HepG2 (cell line): ENCODE measurements around the gene GDAP2. TPM values are rescaled to one million over a fixed set of nuclear protein-coding genes. Genes with fewer than 3 reads are reported as not detected.
A peak's percentile ranks its signal among the peaks of the same experiment; 100 is the strongest.

Experiments used
- ATF1 ChIP-seq: IDR thresholded peaks from 2 replicates; pipeline ENCODE4 v1.6.1; 2016; ENCODE audit warnings: mild to moderate bottlenecking, control low read depth
- DNMT3B ChIP-seq: conservative IDR thresholded peaks from 2 replicates; pipeline ENCODE4 v1.6.1; 2016; ENCODE audit warnings: missing biosample characterization, control low read depth
- EED ChIP-seq: sonication (generic); formaldehyde crosslinking; IDR thresholded peaks from 2 replicates; pipeline ENCODE4 v1.5.0; 2020; ENCODE audit warnings: mild to moderate bottlenecking, missing genetic modification reagents
- GTF2F1 ChIP-seq: fragments of 150-350 bp; IDR thresholded peaks from 2 replicates; pipeline ENCODE4 v1.6.1; 2014; ENCODE audit warnings: low read length
- LCORL ChIP-seq, 2 experiments: fragments of 450-650 bp in 1 of 2; sonication (generic) in 1 of 2; formaldehyde crosslinking in 1 of 2; IDR thresholded peaks; 2 replicates each; pipeline versions ENCODE4 v1.5.0 to v1.6.1; 2017 to 2020; ENCODE audit warnings: antibody characterized with exemption in 1 of 2, missing genetic modification reagents in 1 of 2
- NAIF1 ChIP-seq: sonication (generic); formaldehyde crosslinking; IDR thresholded peaks from 2 replicates; pipeline ENCODE4 v1.5.0; 2020; ENCODE audit warnings: mild to moderate bottlenecking, missing genetic modification reagents, borderline replicate concordance
- NFIB ChIP-seq: sonication (generic); formaldehyde crosslinking; IDR thresholded peaks from 2 replicates; pipeline ENCODE4 v1.9.0; 2021; ENCODE audit warnings: missing genetic modification reagents, mild to moderate bottlenecking, borderline replicate concordance
- NR2F2 ChIP-seq: IDR thresholded peaks from 2 replicates; pipeline ENCODE4 v1.6.1; 2012; ENCODE audit warnings: low read depth, inconsistent platforms, borderline replicate concordance
- POLR2AphosphoS5 ChIP-seq: IDR thresholded peaks from 2 replicates; pipeline ENCODE4 v1.6.1; 2012; ENCODE audit warnings: low read depth, low read length
- PTBP1 ChIP-seq: fragments of 200-400 bp; formaldehyde crosslinking; IDR thresholded peaks from 2 replicates; pipeline ENCODE4 v1.6.1; 2018; ENCODE audit warnings: low read length, low read depth; ENCODE audit not compliant: poor library complexity, severe bottlenecking
- RBM39 ChIP-seq: fragments of 200-400 bp; formaldehyde crosslinking; IDR thresholded peaks from one replicate; pipeline ENCODE4 v1.6.1; 2018; ENCODE audit warnings: antibody characterized with exemption, mild to moderate bottlenecking, low read depth, low read length; ENCODE audit not compliant: poor library complexity, severe bottlenecking
- RNF2 ChIP-seq: fragments of 450-650 bp; conservative IDR thresholded peaks from 2 replicates; pipeline ENCODE4 v1.6.1; 2016; ENCODE audit warnings: low read depth
- SKIL ChIP-seq: sonication (generic); formaldehyde crosslinking; IDR thresholded peaks from 2 replicates; pipeline ENCODE4 v1.8.0; 2022; ENCODE audit warnings: missing genetic modification reagents, mild to moderate bottlenecking, moderate library complexity, borderline replicate concordance
- SRSF4 ChIP-seq: fragments of 200-400 bp; formaldehyde crosslinking; IDR thresholded peaks from one replicate; pipeline ENCODE4 v1.6.1; 2018; ENCODE audit warnings: mild to moderate bottlenecking, low read depth, low read length, moderate library complexity; ENCODE audit not compliant: poor library complexity, severe bottlenecking
- TAF1 ChIP-seq: sonication (generic); formaldehyde crosslinking; IDR thresholded peaks from 2 replicates; pipeline ENCODE4 v1.4.0; 2020; ENCODE audit warnings: missing genetic modification reagents
- ZNF253 ChIP-seq: sonication (generic); formaldehyde crosslinking; IDR thresholded peaks from 2 replicates; pipeline ENCODE4 v1.8.0; 2022; ENCODE audit warnings: mild to moderate bottlenecking, missing genetic modification reagents, borderline replicate concordance
- ZNF282 ChIP-seq: fragments of 450-650 bp; IDR thresholded peaks from 2 replicates; pipeline ENCODE4 v1.6.1; 2018; ENCODE audit not compliant: partially characterized antibody
- ZNF296 ChIP-seq: sonication (generic); formaldehyde crosslinking; conservative IDR thresholded peaks from 2 replicates; pipeline ENCODE4 v1.5.0; 2020; ENCODE audit warnings: mild to moderate bottlenecking, missing genetic modification reagents
- ZNF367 ChIP-seq: sonication (generic); formaldehyde crosslinking; IDR thresholded peaks from 2 replicates; pipeline ENCODE4 v1.4.0; 2020; ENCODE audit warnings: missing genetic modification reagents, borderline replicate concordance
- ZNF543 ChIP-seq: sonication (generic); formaldehyde crosslinking; IDR thresholded peaks from 2 replicates; pipeline ENCODE4 v1.4.0; 2020; ENCODE audit warnings: mild to moderate bottlenecking, missing genetic modification reagents
- ZSCAN9 ChIP-seq: IDR thresholded peaks from 2 replicates; pipeline ENCODE4 v1.6.1; 2016; ENCODE audit warnings: borderline replicate concordance
- polyA plus RNA-seq, 8 experiments: library from polyadenylated mRNA; depleted of rRNA in 3 of 8; stranded (reverse) in 7 of 8; unstranded in 1 of 8; fragments of >200 nt; fragmentation: Illumina TruSeq in 4 of 8; extraction: Trizol in 4 of 8; gene quantifications; 2 replicates each; pipeline versions ENCODE4 v1.2.1 to v1.2.3, GENCODE V29; 2011 to 2016; ENCODE audit warnings: low read depth in 4 of 8, missing spikeins in 1 of 8, mixed read lengths in 1 of 8; ENCODE audit not compliant: insufficient read depth in 1 of 8
- total RNA-seq, 5 experiments: library from RNA; depleted of rRNA; stranded (reverse); fragments of >200 nt; fragmentation: Illumina TruSeq; extraction: Trizol; gene quantifications; 2 replicates each; pipeline ENCODE4 v1.2.3, GENCODE V29; 2016; ENCODE audit warnings: low read depth in 1 of 5
- TF ChIP-seq, protein P1 (sequence below): sonication (generic); formaldehyde crosslinking; IDR thresholded peaks from 2 replicates; pipeline ENCODE4 v1.5.0; 2020; ENCODE audit warnings: mild to moderate bottlenecking, missing genetic modification reagents, borderline replicate concordance
- TF ChIP-seq, protein P2 (sequence below): sonication (generic); formaldehyde crosslinking; IDR thresholded peaks from 2 replicates; pipeline ENCODE4 v1.4.0; 2020; ENCODE audit warnings: missing genetic modification reagents

GDAP2 gene
- total and polyA plus RNA-seq, 2 of the 13 experiments (the other 11 are each of a cell fraction or from before 2014, with no cell fraction given), result 11.4 to 23.2 TPM

DNA sequence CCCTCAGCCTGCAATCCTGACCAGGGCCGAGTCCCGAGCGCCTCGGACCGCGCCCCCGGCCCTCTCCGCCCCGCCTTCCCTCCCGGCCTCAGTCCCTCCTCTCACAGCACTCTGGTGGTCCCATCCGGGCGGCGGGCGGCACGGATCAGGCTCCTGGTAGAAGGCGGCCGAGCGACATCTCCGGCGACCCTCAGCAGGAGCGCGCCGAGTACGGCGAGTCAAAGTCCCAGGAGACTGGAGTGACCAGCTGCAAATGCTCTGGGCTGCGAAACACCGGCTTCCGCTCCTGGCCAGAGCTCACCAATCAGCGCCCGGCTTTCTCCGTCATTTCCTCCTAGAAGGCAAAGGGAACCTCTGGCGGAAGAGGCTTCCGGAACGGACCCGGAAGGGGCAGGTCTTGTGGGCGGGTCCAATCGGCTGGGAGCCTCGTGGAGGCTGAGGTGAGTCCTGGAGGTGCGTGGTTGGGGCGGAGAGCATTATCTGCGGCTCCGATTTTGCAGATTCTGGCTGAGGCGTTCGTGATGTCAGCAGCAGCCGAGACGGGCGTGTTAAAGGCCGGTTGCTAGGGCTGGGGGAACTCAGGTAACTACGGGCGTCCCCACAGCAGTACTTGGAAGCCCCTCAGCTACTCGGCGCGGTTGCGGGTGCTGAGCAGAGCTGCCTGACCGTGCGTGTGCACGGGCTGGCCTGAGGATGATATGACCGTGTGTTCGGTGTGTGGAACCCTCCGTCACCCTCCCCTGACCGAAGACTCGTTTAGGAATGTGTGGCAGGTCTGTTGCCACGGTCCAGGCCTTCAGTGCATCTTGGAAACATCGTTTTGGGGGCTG is at the start of gene GDAP2, which contains the start of gene WDR3 (continued):
- TF ChIP-seq SKIL (no peak), NR2F2 (no peak), SRSF4 (no peak), NAIF1 (CRISPR knock-in tag) (no peak), ZNF296 (CRISPR knock-in tag) (no peak), ZSCAN9 (CRISPR knock-in tag) (no peak), RBM39 (no peak), ZNF367 (no peak), POLR2AphosphoS5 (peak; percentile 86), PTBP1 (no peak), NFIB (CRISPR knock-in tag) (no peak), ZNF253 (CRISPR knock-in tag) (no peak), EED (no peak), ZNF282 (no peak), ZNF543 (CRISPR knock-in tag) (no peak; the same call in 1 of the 2 replicates), RNF2 (no peak), LCORL (IDR thresholded peaks at IDR 0.05) (no peak), LCORL (CRISPR knock-in tag; IDR thresholded peaks at IDR 0.05) (0 out of 2 replicates have a peak, but pooled peaks have one; percentile 21), TAF1 (CRISPR knock-in tag) (peak; percentile 78), GTF2F1 (no peak), DNMT3B (CRISPR knock-in tag) (no peak), ATF1 (CRISPR knock-in tag) (peak; percentile 57)
- TF ChIP-seq, protein P1, sequence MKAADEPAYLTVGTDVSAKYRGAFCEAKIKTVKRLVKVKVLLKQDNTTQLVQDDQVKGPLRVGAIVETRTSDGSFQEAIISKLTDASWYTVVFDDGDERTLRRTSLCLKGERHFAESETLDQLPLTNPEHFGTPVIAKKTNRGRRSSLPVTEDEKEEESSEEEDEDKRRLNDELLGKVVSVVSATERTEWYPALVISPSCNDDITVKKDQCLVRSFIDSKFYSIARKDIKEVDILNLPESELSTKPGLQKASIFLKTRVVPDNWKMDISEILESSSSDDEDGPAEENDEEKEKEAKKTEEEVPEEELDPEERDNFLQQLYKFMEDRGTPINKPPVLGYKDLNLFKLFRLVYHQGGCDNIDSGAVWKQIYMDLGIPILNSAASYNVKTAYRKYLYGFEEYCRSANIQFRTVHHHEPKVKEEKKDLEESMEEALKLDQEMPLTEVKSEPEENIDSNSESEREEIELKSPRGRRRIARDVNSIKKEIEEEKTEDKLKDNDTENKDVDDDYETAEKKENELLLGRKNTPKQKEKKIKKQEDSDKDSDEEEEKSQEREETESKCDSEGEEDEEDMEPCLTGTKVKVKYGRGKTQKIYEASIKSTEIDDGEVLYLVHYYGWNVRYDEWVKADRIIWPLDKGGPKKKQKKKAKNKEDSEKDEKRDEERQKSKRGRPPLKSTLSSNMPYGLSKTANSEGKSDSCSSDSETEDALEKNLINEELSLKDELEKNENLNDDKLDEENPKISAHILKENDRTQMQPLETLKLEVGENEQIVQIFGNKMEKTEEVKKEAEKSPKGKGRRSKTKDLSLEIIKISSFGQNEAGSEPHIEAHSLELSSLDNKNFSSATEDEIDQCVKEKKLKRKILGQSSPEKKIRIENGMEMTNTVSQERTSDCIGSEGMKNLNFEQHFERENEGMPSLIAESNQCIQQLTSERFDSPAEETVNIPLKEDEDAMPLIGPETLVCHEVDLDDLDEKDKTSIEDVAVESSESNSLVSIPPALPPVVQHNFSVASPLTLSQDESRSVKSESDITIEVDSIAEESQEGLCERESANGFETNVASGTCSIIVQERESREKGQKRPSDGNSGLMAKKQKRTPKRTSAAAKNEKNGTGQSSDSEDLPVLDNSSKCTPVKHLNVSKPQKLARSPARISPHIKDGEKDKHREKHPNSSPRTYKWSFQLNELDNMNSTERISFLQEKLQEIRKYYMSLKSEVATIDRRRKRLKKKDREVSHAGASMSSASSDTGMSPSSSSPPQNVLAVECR (CRISPR knock-in tag), result peak; percentile 96
- TF ChIP-seq, protein P2, sequence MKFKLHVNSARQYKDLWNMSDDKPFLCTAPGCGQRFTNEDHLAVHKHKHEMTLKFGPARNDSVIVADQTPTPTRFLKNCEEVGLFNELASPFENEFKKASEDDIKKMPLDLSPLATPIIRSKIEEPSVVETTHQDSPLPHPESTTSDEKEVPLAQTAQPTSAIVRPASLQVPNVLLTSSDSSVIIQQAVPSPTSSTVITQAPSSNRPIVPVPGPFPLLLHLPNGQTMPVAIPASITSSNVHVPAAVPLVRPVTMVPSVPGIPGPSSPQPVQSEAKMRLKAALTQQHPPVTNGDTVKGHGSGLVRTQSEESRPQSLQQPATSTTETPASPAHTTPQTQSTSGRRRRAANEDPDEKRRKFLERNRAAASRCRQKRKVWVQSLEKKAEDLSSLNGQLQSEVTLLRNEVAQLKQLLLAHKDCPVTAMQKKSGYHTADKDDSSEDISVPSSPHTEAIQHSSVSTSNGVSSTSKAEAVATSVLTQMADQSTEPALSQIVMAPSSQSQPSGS (CRISPR knock-in tag), result no peak
